ENCODE results near the gene CSHL1.

Gene CSHL1

DNA sequence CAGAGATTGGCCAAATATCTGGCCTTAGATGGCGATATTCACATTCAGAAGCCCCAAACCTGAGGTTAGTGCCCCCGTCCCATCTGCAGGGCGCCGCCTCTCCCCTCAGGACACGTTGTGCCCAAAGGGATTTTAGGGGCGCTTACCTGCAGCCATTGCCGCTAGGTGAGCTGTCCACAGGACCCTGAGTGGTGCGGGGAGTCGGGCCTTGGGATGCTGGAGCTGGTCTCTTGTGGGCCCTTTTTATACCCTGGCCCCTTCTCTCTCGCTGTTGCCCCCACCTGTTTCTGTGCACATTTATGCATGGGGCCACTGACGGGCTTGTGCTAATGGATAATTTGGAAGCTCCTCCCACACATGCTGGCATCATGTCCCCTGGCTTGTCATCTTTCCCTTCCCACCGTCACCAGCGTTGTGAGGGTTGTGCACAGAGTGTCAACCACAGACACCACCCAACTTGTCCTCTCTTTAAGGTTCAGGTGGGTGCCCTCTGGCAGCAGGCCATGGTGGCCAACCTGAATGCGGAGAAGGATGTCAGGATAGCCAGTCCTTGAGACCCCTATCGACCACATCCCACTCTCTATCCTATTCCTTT lies at the start of gene CSHL1:
TSS of gene CSHL1 (minus strand) at position 218 of the 595 bp plus-strand sequence. CDS start at position 156, 62 bp downstream.
- no peak for DNase-seq (ENCODE audit: low read depth in 2 of 2, low spot score in 1 of 2)

DNA sequence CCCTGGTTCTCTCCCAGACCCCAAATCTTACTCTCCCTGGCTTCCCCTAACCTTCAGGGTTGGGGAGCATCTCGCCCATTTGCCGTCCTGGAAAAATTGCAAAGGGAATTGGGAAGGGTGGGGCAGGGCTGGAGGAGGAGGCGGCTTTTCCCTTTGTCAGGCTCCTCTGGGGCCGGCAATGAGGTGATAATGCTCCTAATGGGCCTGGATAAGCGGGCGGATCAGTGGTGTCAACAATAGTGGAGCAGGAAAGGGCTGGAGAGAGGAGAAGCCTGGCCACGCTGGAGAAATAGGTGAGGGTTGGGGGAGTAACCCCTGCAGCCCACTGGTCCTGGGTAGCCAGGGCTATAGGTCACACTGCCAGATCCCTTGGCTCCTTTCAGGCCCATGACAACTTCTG lies 49.4 kb upstream of the CSHL1 start:
- DNase-seq (ENCODE audit: low read depth in 2 of 2, low spot score in 1 of 2) = no peak

DNA sequence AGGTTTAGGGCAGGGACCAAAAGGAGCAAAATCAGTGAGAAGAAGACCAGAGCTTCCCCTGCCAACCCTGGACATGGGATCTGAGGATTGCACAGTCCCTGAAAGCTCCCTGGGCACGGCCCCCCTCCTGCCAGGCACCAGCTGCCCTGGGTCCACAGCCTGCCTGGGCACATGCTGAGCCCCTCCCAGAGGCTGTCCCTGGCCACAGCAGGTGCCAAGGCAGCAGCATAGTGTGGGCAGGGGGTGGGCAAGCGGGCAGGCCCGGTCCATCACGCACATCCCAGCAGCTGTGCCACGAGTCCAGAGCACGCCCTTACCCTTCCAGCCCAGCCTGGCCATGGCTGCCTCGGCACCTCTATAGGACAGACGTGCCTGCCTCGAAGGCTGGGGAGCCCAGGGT lies 48.9 kb upstream of the CSHL1 start:
- no peak for DNase-seq (ENCODE audit: low read depth in 2 of 2, low spot score in 1 of 2)

DNA sequence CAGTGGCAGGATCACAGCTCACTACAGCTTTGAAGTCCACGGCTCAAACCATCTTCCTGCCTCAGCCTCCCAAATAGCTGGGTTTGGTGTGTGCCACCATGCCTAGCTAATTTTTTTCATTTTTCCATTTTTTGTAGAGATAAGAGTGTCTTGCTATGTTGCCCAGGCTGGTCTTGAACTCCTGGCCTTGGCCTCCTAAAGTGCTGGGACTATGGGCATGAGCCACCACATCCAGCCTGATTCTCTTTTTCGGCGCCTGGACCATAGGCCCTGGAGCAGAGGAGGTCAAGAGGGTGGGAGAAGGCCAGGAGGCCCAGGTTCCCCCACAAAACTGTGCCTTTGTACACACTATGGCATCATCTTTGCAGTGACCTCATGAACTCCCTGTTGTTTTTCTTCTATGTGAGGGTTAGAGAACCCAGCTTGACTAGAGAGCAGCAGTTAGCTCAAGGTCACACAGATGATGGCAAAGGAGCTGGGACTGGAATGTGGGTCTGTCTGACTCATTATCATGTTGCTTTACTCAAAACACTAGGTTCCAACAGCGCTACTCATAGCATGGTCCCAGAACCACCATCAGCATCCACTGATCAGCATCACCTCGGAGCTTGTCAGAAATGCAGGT lies 45.4 kb upstream of the CSHL1 start:
- DNase-seq (ENCODE audit: low read depth in 2 of 2, low spot score in 1 of 2) = no peak

DNA sequence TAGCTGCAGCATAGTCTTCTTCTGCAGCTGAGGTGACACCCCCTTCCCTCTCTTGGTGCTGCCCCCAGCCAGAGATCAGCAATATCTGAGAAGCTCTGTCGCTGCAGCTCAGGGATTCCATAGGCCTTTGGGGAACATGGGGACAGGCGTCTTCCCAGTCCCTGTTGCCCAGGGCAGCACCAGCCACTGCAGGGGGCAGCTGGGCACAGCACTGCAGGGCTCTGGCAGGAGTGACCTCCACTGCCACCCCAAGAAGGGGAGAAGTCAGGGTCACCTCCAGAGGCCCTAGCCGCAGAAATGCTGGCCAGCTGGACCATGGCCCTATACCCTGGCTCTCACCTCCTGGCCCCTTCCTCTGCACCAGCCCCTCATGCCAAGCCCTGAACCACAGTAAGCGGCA lies 44.7 kb upstream of the CSHL1 start:
- no peak for DNase-seq (ENCODE audit: low read depth in 2 of 2, low spot score in 1 of 2)

DNA sequence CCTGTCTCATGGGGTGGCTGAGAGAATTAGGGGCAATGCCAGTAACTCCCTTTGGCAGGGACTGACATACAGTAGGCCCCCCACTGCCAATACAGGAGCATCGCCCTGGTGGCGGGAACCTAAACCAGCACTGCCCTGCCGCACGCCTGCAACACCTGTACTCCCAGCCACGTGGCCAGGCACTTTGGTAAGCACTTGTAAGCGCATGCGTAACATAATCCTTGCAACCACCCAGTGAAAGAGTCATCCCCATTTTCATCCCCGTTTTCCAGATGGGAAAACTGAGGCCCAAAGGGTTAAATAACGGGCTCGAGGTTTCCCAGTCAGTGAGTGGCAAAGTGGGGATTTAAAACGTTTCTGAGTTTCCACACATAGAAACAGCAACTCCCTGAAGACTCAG lies 44.2 kb upstream of the CSHL1 start:
- DNase-seq (ENCODE audit: low read depth in 2 of 2, low spot score in 1 of 2) = no peak

DNA sequence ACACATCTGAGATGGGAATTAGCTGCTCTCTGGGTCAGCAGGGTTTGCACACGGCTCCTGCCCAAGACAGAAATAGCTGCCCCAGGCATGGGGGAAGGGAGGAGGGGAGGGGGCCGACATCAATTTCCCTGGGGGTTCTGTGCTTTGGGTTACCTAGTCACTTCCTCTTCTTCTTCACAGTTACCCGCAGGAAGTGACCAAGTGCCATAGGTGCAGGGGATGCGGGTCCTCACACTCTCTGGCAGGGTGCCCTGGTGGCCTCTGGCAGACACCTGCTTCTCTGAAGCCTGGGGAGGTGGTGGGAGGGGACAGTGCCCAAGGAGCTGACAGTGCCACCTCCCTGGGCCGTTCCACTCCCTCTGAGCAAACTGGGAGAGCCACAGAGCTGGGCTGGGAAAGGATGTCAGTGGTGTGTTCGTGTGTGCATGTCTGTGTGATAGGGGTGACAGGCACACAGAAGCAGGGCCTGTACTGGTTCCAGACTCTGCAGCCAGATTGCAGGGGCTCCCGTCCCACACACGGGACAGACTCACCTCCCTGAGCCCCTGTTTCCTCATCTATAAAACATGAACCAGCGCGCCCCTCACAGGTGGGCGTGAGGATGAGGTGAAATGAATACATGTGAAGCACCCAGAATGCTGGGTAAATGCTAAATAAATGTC lies 43.5 kb upstream of the CSHL1 start:
- no peak for DNase-seq (ENCODE audit: low read depth in 2 of 2, low spot score in 1 of 2)

DNA sequence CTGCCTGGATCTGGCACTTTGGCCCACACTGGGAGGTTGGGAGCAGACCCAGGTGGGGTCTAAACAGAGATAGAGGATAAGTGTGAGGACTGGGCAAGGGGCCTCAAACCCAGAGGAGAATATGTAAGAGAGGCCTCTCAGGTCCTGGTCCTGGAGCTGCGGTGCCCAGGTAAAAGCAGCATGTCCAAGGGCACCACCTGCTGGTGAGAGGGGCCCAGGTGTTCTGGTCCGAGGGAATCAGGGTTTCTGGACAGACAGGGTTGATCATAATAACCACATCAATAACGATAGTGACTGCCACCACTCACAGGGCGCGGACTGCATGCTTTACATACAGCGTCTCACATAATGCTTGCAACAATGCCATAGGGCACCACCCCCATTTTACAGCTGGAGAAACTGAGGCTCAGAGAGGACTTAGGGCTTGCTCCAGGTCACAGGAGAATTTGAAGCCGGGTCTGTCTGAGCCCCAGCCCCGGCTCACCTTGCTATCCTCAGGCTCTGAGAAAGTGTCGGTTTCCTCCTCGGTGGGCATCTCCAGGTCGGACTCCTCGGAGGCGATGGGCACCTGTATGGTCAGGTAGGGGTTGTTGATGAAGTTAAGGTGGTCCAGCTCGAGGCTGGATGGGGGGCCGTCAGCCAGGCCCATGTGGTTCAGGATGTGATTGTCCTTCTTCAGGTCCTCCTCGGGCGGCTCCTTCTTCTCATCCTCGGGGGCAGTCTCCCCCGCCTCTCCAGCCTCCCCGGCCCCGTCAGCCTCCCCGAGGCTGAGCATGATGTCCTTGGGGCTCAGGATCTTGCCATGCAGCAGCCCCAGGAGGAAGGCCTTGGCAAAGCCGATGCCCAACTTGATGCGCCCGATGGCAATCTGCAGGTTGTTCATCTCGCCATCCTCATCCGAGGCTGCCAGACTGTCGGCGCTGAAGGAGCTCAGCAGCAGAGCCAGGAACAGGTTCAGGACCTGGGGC lies 40.2 kb upstream of the CSHL1 start:
- no peak for DNase-seq (ENCODE audit: low read depth in 2 of 2, low spot score in 1 of 2)

DNA sequence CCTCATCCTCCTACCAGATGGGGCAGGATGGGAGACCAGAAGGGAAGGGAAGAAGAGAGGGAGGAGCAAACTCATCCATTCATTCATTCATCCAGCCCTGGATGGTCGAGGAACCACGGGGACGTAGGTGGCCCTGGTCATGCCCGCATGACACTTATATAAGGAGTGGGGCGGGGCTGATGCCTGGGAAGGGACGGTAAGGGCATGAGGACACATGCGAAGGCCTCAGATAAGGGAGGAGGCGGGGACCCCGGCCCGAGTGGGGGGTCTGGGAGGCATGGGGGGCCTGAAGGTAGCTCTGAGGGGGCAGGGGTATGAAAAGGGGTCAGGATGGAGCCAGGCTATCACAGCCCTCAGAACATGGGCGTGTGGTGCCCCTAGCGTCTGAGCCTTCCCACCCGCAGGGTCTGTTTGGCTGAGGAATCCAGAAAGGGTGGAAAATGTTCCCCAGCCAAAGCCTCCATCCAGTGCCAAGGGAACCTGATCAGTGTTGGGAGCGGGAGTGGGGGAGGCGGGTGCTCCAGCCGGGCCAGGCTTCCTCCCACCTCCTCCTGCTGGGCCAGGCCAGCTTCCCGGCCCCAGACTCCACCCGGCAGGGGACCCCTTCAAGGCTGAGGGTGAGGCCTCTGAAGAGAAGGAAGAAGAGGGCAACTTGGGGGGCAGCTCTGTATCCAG lies 38.7 kb upstream of the CSHL1 start:
- no peak for DNase-seq (ENCODE audit: low read depth in 2 of 2, low spot score in 1 of 2)

DNA sequence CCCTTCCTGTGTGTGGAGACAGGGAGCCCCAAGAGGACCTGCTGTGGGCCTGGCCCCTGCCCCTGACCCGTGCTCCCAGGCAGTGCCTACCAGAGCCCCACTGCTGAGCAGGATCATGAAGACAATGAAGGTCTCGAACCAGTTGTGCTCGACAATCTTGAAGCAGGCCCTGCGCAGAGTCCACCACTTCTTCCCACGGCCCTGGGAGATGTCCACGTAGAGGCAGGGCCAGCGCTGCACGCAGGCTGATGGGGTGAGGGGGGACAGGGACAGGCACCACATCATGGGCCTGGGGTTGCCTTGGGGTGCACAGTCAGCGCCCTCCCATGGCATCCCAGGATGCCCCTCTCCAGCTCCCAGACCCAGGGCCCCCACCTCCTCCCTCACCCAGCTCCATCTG lies 37.5 kb upstream of the CSHL1 start:
- no peak for DNase-seq (ENCODE audit: low read depth in 2 of 2, low spot score in 1 of 2)

DNA sequence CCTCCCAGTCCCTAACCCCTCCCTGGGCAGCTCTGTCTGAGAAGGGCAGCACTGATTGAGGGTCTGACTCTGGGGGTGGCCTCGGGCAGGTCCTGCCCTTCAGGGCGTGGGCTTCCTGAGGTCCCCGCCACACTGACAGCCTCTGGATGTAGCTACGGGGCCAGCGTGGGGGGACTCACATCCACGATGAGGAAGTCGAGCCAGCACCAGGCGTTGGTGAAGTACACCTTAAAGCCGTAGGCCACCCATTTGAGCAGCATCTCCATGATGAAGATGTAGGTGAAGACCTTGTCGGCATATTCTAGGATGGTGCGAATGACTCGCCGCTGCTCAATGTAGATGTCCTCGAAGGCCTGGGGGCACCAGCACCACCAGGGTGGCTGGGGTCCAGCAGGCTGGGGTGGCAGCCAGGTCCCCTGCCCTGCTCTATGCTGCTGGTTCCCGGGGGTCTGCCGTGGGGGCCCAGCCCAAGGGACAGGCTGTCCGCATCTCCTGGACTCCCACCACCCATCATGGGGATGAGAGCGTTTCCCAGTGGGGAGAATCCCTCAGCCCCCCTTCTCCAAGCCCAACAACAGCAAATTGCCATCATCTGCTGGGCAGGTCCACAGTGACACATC lies 36.8 kb upstream of the CSHL1 start:
- no peak for DNase-seq (ENCODE audit: low read depth in 2 of 2, low spot score in 1 of 2)

DNA sequence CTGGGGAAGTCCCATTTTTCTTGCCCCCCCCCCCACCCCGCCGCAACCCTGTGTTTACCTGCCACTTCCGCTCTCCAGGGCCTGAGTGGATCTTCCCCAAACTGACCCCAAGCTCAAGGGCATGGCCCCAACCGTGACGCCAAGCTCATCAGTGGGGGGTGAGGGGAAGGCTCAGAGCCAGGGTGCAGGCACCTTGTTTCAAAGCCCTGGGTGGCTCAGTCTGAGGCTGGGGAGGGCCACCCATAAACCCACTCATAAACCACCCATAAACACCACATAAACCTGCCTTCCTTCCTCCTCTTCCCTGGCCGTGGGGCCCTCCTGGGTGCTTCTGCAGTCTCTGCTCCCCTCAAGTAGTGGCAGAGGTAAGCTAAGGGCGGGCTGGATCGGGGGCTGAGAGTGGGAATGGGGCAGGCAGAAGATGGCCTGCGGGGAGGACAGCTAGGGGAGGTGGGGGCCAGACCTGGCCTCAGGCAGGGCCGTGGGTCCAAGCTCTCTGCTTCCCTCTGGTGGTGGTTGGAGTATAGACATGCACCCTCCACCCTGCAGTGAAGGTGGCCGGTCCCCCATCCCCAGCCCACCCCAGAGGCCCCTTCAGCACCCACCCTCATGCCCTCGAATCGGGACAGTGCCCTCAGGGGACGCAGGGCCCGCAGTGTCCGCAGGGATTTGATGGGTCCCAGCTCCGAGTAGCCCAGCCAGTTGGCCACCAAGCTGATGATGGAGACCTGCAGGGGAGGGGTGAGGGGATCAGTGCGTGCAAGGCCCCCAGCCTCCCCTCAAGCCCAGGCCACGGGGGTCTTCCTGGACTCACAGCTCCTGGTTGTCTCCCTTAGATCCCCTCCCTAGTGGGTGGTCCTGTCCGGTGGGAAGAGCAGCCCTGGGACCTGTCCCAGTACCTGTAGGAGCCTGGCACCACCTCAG lies 35.6 kb upstream of the CSHL1 start:
- peak in 1 of 2 donors; percentile 40 for DNase-seq (ENCODE audit: low read depth in 2 of 2, low spot score in 1 of 2)

DNA sequence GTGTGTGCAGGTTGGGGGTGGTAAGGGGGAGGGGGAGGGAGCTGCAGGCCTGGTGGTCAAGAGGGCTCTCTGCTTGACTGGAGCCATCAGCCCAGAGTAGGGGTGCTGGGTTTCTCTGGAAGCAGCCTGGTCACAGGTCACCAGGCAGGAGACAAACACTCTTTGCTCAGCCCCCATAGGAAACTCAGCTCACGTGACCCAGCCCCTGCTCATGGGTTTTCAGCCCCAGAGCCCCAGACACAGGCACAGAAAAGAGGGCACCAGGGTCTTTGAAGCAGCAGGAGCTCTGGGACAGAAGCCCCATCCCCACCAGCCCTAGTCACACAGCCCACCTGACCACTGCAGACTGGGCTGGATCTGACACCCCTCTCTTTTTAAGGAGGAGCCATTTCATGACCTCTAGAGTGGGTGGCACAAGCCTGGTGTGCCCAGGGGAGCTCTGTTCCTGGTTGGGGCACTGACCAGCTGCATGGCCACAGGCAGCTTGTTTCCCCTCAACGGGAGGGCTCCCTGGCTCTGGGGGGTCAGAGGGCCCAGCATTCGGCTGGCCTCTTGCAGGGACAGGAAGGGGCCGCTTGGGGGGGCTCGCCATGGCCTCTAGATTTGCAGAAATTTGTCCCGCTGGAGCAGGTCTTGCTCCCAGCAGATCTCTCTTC lies 34.9 kb upstream of the CSHL1 start:
- no peak for DNase-seq (ENCODE audit: low read depth in 2 of 2, low spot score in 1 of 2)

DNA sequence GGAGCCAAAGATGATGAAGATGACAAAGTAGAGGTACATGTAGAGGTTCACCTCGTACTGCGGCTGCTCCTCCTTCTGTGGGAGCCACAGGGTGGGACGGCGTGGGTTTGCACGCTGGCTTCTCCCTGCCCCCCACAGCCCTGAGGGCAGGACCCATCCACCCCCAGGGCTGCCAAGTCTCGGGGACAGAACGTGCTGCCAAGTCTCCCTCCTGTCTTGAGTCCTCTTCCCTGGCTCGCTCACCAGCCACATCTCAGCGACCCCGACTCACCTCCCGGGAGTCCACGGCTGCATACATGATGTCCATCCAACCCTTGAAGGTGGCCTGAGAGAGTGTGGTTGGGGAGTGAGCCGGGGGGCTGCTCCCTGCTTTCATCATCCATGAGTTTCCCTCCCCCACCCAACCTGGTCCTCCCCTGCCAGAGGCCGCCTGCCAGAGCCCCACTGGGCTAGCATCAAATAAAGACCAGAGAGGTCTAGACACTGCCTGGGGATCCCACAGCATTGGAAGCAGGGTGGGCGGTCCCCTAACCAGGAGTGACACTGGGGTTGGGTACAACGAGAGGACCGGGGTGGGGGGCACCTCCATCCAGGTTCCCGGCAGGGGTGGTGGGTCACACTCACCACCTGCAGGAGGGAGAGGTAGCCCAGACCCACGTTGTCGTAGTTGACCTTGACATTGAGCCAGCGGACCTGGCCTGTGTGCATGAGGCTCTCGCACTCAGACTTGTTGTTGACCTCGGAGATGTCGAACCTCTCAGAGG lies 33.9 kb upstream of the CSHL1 start:
- no peak for DNase-seq (ENCODE audit: low read depth in 2 of 2, low spot score in 1 of 2)

DNA sequence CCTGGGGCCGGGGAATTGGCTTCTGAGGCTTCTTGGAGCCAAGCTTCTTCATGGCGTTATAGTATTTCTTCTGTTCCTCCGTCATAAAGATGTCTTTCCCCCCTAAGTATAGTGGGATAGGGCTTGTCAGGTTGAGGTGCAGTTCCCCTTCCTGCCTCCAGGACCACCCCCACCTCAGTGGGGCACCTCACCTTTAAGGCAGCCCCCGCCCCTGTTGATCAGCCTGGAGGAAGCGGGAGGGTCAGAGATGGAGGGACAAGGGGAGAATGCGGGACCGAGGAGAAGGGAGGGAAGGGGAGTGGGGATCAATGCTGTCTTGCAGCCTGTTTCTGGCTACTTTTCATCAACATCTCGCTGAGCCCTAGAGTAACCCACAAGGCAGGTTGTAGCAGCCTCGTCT lies 32.7 kb upstream of the CSHL1 start:
- no peak for DNase-seq (ENCODE audit: low read depth in 2 of 2, low spot score in 1 of 2)

DNA sequence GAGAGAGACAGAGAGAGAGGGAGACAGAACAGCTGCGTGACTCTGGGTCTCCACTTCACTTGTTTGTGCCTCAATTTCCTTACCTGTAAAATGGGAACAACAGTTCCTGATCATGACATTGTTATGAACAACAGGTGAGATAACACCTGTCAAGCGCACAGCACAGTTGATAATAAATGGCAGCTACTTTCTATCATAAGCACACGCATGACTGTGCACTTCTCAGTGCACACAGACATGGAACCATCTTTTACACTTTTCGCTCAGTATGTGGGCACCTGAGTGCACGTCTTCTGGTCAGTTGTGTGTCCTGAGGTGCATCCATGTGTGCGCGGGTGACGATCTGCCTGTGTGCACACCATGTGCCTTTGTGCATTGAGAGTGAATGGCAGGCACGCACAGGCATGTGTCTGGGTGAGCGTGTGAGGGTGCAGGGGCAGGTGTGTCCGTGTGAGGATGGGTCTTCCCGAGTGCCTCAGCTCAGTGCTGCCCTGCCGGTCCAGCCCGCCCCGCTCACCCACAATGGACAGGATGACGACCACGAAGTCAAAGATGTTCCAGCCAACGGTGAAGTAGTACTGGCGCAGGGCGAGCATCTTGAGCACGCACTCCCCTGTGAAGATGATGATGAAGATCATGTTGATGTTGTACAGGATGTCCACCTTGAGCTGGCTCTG lies 31.4 kb upstream of the CSHL1 start:
- DNase-seq (ENCODE audit: low read depth in 2 of 2, low spot score in 1 of 2) = no peak

DNA sequence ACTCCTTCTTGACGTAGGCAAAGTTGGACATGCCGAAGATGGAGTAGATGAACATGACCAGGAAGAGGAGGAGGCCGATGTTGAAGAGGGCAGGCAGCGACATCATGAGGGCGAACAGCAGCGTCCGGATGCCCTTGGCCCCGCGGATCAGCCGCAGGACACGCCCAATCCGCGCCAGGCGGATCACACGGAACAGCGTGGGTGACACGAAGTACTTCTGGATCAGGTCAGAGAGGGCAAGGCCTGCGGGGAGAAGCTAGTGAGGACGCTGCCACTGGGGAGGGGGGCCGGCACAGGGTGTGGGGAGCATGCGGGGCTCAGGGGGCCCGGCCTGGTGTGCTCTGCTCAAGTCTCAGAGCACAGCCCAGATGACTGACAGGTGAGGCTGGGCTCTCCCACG lies 30.7 kb upstream of the CSHL1 start:
- DNase-seq (ENCODE audit: low read depth in 2 of 2, low spot score in 1 of 2) = no peak

DNA sequence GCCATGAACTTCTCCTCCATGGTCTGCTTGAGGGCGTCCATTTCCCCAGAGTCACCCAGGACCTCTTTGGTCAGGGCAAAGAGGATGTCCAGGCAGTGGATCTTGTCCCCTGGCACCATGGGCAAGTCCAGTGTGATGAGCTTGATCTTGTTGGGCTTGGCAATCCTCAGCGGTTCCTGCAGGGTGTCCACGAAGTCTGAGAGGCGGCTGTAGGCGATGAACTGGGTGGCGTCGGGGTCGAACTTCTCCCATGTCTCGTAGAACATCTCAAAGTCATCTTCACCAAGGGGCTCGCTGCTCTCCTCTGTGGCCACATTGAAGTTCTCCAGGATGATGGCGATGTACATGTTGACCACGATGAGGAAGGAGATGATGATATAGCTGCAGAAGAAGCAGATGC lies 30.1 kb upstream of the CSHL1 start:
- no peak for DNase-seq (ENCODE audit: low read depth in 2 of 2, low spot score in 1 of 2)
